Measurements from ENCODE around the gene TSPY8.
"Not testable (repeated sequence)": the region's sequence is repeated elsewhere in the genome, so short reads cannot be mapped to it uniquely, and the experiment has no call there.

TSPY8 gene, protein sequence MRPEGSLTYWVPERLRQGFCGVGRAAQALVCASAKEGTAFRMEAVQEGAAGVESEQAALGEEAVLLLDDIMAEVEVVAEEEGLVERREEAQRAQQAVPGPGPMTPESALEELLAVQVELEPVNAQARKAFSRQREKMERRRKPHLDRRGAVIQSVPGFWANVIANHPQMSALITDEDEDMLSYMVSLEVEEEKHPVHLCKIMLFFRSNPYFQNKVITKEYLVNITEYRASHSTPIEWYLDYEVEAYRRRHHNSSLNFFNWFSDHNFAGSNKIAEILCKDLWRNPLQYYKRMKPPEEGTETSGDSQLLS

DNA sequence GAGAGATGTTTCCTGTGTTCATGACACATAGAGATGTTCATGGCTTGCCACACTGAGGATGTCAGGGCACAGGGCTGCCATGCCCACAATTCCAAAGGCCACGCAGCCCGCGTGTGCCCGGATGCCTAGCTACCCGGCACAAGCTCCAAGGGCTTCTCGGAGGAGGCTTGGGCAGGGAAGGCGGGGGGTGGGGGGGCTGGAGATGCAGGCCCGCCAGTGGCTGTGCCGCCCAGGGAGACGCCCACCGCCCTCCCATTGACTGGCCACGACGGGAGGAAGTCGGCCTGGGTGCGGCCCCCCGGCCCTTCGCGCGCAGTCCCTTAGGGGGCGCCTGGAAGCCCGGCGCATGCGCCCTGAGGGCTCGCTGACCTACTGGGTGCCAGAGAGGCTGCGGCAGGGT, at the start of gene TSPY8:
Gene TSPY8, plus strand, starts transcription at position 301 of the 400 bp plus-strand sequence. Its CDS starts 46 bp downstream, at position 347.
- not testable (repeated sequence) for H3K27me3 Mint-ChIP-seq (ENCODE audit: low read depth, poor library complexity); DNase-seq; H3K27ac Mint-ChIP-seq; H3K9me3 Mint-ChIP-seq; H3K4me3 Mint-ChIP-seq; H3K36me3 Mint-ChIP-seq (ENCODE audit: low read depth); H3K4me1 Mint-ChIP-seq

- DNase-seq: no peak
- TF ChIP-seq, protein P1, sequence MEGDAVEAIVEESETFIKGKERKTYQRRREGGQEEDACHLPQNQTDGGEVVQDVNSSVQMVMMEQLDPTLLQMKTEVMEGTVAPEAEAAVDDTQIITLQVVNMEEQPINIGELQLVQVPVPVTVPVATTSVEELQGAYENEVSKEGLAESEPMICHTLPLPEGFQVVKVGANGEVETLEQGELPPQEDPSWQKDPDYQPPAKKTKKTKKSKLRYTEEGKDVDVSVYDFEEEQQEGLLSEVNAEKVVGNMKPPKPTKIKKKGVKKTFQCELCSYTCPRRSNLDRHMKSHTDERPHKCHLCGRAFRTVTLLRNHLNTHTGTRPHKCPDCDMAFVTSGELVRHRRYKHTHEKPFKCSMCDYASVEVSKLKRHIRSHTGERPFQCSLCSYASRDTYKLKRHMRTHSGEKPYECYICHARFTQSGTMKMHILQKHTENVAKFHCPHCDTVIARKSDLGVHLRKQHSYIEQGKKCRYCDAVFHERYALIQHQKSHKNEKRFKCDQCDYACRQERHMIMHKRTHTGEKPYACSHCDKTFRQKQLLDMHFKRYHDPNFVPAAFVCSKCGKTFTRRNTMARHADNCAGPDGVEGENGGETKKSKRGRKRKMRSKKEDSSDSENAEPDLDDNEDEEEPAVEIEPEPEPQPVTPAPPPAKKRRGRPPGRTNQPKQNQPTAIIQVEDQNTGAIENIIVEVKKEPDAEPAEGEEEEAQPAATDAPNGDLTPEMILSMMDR (IDR thresholded peaks at IDR 0.05): no peak
- Mint-ChIP-seq H3K9me3 (no peaks in the 10 kb centered on the region), H3K4me3 (no peak overlapping the region), H3K4me1 (no peaks in the 10 kb centered on the region), H3K27me3 (ENCODE audit: low read depth, poor library complexity) (no peaks in the 10 kb centered on the region), H3K36me3 (ENCODE audit: low read depth) (no peaks in the 10 kb centered on the region), H3K27ac (no peak overlapping the region)
Measured at GRCh38 chrY:9320996-9321395, 36.6 kb upstream of the TSPY8 start.

- not testable (repeated sequence) for H3K4me1 Mint-ChIP-seq; H3K4me3 Mint-ChIP-seq; H3K9me3 Mint-ChIP-seq; DNase-seq; H3K27ac Mint-ChIP-seq; H3K36me3 Mint-ChIP-seq (ENCODE audit: low read depth); H3K27me3 Mint-ChIP-seq (ENCODE audit: low read depth, poor library complexity)
Measured at GRCh38 chrY:9337164-9337563, 20.4 kb upstream of the TSPY8 start, which contains the start of gene TSPY4. TSPY4 (plus strand) TSS chrY:9337464; CDS start chrY:9337510, 46 bp downstream.

- not testable (repeated sequence) for H3K4me1 Mint-ChIP-seq; H3K27ac Mint-ChIP-seq; H3K4me3 Mint-ChIP-seq; DNase-seq; H3K36me3 Mint-ChIP-seq (ENCODE audit: low read depth); H3K9me3 Mint-ChIP-seq; H3K27me3 Mint-ChIP-seq (ENCODE audit: low read depth, poor library complexity)
Measured at GRCh38 chrY:9396527-9396926, 38.9 kb downstream of the TSPY8 start.

- not testable (repeated sequence) for H3K4me1 Mint-ChIP-seq; H3K27me3 Mint-ChIP-seq (ENCODE audit: low read depth, poor library complexity); H3K27ac Mint-ChIP-seq; DNase-seq; H3K36me3 Mint-ChIP-seq (ENCODE audit: low read depth); H3K9me3 Mint-ChIP-seq; H3K4me3 Mint-ChIP-seq
Measured at GRCh38 chrY:9398121-9398520, 40.5 kb downstream of the TSPY8 start, which contains the start of gene TSPY3. TSPY3 (plus strand) TSS chrY:9398421; CDS start chrY:9398467, 46 bp downstream.
